HG02981 (cell line): ENCODE data around the gene CCND1.

ENCODE experiments used
- ATAC-seq: cut with Tn5 transposase; IDR thresholded peaks from one replicate; pipeline ENCODE4 v1.9.1; 2021; ENCODE audit warnings: mild to moderate bottlenecking, moderate library complexity; ENCODE audit not compliant: unreplicated experiment

CCND1 gene

DNA sequence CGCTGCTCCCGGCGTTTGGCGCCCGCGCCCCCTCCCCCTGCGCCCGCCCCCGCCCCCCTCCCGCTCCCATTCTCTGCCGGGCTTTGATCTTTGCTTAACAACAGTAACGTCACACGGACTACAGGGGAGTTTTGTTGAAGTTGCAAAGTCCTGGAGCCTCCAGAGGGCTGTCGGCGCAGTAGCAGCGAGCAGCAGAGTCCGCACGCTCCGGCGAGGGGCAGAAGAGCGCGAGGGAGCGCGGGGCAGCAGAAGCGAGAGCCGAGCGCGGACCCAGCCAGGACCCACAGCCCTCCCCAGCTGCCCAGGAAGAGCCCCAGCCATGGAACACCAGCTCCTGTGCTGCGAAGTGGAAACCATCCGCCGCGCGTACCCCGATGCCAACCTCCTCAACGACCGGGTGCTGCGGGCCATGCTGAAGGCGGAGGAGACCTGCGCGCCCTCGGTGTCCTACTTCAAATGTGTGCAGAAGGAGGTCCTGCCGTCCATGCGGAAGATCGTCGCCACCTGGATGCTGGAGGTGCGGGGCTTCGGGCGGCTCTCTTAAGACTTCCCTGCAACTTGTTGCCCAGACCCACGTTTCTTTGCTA, at the start of gene CCND1:
Gene CCND1 (plus strand): TSS at position 162 of the 587 bp plus-strand sequence. CDS start 158 bp downstream, at position 320.
- no peak for ATAC-seq

DNA sequence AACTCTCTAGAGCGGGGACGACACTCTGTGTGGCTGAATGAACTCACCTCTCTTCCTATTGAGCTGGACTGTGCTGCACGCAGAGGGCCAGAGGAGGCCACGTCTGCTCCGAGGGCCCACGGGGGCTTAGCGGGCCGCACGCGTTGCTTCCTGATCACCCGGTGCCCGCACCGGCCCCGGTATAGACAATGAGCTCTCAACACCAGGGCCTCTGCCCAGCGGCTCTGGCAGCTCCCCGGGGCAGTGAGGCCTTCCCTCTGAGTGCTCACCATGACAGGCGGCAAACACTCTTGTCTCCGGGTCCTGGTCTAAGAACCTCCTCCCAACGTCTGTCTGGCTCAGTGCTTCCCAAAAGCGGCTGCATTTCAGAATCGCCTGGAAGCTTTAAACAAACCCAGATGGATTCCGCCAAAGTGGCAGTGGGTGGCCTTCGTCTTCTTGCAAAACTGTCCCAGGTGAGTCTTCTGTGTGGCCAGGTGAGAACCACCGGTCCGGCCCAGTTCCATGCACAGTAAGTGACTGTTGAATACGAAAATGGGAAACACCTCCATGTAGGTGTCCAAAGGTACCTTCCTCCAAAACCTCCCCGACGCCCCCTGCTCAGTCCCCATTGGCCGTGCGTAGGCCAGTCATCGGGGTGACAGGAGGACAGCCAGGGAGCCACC, 47.8 kb upstream of the CCND1 start:
- no peak for ATAC-seq

DNA sequence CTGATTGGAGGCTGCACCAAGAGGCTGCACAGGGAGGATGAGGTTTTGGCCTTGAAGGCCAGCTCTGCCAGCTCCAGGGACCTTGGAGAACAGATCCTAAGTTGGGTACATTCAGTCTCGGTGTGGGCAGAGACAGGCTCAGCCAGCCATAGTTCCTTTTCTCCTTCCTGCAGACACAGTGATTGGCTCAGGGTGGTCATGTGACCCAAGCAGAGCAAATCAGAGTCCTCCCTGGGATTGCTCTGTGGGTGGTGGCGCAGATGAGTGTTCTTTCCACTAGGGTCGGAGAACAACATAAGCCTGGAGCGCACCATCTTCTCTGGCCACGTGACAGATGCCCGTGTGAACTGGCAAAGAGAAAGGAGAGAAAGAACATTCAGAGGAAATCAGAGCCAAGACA, 47.1 kb upstream of the CCND1 start:
- no peak for ATAC-seq

DNA sequence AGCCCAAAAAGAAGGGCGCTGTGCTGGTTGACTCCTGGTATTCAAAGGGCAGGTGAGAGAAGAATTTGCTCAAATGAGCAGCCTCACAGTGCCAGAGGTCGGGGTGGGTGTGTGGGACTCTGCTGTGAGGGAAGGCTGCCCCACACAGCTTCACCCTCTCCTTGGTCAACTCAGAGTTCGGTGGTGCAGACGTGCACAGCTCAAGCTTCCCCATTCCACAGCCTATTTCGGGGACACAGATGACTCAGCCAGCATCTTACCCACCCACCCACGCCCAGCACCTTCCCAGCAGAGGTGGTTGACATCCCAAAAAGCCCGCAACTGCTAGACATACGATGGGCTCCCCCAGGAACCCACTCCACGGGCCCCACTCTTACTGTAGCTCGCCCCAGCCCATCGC, 46.5 kb upstream of the CCND1 start:
- no peak for ATAC-seq

DNA sequence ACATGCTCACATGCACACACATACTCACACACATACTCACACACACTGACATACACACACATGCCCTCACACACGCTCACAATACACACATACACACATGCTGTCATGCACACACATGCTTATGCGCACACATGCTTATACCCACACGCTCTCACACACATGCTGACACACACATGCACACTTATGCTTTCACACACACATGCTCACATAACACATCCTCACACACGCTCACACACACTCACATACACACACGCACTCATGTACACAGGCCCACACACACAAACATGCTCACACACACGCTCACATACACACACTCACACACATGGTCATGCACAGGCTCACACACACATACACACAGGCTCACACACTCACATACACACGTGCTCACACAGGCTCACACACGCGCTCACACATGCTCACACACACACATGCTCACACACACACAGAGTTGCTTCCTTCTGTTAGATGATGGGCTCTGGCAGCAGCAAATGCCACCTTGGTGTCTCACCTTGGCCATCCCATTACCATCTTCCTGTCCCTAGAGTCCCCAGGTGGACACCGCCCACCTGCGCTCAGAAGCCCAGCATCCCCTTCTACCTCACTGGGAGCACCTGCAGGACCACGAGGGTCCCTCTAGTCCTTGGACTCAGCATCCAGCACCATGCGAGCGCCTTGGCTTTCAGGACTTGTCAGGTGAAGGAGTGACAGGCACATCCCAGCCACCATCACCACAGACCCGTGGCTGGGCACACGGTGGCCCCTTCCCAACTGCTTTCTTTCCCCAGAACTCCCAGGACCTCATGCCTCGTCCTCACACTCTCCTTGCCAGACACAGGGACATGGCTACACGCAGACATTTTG, 44.9 kb upstream of the CCND1 start:
- no peak for ATAC-seq

DNA sequence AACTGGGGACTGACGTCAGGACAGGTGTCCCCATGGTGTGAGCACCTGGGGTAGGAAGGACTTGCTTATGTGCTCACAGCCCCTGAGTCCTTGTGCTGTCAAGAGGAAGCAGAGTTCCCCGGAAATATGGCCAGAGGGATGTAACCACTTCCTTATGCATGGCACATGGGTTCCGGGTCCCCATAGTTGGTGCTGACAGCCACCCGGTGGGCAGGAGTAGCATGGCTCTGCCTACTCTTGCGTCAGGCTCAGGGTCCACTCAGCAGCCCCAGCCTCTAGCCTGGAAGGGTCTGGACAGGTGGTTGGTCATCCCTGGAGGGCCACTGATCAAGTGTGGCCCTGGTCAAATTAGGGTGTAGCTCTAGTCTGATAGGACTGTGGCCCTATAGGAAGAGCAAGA, 42.8 kb upstream of the CCND1 start:
- ATAC-seq: no peak

DNA sequence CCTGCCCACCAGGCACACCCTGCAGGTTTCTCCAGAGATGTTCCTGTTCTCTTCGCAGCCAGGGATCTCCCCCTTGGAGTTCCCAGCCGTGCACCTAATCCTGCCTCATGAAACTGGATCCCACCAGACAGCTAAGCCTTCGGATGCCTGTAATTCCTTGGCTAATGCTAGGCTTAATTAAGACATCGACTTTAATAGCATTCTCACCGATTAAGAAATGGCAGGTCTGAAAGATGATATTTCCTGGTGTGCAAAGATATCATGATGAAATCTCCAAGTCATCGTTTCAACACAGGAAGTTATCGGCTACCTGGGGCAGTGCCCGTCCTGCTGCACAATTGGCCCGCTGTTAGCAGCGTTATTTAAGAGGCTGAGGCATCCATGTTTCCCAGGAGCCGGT, 41.5 kb upstream of the CCND1 start:
- ATAC-seq: no peak

DNA sequence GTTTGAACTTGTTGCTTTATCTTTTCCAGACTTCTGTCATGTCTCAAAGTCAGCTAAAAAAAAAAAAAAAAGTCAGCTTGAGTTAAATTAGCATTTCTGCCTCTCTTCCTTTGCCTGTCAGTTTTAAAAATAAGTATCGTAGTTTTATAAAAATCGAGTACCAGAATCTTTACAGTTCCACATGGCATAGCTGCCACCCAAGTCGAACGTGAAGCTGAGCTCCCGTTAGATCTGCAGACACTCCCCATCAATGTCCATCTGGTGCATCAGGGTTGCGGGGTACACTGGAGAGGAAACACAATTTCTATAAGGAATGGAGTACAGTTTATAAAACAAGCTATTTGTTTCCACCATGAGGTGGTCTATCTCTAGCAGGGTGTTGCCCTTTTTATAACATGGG, 41.0 kb upstream of the CCND1 start:
- no peak for ATAC-seq

DNA sequence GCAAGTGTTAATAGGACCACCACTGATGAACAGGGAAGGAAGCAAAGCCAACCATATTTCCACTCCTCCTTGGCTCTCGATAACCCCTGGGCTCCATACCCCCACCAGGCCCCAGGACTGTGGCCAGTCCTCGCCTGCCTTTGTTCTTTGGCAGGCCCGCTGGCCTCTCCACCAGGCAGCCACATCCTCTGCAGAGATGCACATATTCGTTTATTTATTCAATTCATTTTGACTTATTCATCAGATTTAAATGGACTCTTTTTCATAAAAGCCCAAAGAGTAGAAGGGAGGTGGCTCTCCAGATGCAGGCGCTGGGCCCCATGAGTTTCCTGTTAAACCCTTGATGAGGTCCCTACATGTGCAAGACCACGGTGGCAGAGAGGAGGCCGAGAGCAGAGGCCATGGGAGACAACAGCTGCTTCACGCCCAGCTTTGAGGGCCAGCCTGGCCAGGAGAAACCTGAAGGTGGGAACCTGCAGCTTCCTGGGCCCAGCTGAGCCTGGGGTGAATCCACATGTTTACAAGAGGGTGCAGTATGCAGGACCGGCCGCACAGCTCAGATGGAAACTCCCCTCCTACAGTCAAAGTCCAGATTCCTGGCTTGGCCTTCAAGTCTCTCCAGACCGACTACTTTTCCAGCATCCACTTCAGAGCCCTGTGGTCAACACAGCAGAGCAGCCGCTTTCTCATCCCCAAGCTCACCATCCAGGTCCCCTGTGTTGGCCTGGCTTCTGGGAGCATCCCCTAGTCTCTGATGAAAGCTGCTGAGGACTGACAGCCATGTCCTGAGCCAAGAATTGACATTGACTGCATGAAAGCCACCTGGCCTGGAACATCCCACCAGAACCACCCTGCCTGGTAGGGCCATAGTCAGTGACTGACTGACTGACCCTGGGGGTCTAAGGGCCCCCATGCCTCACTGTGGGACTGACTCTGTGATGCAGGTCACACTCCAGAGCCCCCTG, 39.7 kb upstream of the CCND1 start:
- no peak for ATAC-seq

DNA sequence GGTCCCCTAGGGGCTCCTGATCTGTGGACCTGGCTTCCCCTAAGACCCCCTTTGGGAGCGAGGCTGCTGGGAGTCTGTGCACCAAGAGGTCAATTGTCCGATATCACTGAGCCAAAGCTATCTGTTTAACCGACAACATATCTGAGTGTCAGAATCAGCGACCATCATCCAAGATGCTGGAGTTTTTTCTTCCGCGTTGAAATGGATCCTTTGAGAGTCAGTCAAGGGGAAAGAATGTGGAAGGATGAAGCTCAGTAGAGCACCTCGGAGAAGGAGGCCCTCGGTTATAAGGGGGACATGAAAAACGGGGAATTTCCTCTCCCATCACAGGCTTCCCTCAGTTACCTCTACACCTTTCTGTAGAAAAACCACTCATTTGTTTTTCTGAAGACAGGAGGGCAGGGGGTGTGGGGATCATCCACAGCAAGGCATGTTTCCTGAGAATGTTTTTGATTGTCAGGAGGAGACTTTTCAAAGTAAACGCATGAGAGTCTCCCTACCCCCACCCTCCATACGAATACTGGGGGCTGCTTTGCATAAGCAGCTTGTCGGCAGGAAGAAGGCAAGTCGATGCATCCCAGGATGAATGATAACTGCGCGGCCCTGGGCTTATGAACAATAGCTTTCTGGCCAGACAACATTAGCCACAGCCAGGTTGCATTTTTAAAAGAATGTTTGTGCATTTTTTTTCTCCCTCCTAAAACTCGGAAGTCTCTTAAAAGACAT, 37.7 kb upstream of the CCND1 start:
- ATAC-seq: no peak

DNA sequence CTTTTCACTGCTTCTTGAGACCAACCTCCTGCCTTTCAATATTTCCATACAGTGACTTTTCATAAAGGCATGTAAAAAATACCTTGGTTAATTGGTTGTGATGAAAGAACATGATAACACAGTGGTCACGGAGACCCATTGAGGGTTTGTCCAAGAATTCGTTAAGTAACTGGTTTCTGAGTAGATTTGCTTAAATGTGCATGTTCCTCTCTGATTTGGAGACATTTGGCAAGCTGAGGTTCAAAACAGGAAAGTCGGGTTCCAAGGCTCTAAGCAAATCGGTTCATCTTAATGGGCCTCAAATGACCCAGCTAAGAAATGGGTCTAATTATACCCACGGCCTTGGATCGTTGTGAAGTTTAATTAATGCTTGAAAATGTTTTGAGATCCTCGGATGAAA, 36.9 kb upstream of the CCND1 start:
- ATAC-seq: no peak

DNA sequence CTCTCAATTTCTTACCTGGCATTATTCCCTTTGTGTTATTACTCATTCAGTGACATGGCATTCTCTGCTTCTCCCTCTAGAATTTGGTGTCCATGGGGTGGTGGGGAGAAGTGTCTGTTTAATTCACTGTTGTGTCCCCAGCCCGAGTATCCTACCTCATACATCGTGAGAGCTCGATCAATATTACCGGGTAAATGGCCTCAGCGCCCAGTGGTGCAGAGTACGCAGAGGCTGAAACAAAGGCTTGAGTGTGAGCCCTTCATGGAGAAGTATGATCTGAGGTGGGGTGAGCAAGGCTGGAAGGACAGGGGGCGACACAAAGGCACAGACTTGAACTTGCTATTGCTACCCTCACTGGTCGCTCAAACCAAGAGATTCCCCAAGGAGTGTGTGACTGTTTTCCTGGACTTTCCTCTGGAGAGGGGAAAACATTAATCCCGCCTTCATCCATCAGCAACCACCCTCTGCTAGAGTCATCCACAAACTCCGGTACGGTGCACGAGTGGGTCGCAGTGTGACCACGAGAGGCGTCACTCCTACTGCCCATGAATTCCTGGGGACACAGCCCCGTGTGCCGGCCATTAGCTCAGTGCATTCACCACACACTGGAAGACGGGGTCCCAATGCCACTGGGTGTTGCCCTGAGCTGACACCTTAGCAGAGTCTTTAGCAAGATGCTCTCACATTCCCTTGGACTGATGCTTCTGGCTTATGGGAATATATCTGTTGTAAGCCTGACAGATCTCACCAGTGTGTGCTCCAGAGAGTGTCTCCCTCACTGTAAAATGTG, 35.0 kb upstream of the CCND1 start:
- no peak for ATAC-seq

DNA sequence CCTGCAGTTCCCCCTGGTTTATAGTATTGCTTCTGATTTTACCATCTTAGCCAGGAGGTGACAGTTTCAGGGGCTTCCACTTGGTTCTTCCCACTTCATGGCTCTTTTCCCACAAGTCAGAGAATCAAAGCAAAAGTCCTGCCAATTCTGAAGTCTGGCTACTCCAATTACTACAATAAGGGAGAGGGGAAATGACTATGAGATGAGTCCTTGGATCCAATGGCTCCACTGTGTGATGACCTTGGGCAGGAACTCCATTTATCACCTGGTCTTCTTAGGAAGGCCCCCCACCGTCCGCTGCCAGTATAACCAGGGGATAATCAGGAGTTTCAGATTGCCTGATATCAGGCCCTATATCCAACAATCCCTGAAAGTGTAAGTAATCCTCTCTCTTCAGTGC, 31.6 kb upstream of the CCND1 start:
- ATAC-seq: no peak

DNA sequence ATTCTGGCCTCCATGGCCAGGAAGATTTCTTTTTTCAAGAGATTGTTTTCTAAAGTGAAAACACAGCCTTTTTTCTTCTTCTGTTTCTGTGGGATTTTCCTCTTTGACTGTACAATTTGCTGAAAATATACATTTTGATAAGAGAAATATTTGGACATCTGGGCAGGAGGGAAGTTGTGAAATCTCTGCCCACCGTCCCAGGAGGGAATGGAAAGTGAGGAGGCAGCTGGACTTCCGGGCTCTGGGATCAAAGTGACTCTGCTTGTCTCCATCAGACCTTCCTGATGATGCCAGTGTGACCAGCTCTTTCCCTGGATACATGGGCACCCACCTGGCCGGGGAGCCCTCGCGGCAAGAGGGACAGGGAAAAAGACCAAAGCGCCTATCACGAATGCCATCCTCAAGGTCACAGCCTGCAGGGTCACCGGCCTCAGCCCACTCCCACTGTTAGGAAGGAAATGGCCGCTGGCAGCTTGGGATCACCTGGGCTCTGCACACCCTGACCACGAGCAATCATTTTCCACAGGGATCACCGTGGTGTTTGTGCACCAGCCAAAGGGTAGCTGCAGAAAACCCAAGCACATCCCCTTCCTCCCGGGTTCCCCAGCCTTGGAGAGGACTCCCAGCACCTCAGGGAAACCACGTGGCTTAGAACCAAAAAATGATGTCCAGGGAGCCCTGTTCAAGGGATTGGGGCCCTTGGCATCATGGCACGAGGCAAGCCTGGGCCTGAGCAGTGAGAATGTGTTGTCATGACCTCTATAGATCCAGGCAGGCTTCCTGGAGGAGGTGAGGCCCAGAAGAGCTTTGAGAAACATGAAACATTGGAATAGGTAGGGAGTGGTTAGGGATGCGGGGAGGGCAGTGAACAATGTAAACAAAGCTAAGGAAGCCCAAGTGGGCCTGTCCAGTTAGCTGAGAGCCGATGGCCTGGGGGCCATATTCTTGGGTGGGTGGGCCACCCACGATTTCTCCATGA, 29.1 kb upstream of the CCND1 start:
- no peak for ATAC-seq

DNA sequence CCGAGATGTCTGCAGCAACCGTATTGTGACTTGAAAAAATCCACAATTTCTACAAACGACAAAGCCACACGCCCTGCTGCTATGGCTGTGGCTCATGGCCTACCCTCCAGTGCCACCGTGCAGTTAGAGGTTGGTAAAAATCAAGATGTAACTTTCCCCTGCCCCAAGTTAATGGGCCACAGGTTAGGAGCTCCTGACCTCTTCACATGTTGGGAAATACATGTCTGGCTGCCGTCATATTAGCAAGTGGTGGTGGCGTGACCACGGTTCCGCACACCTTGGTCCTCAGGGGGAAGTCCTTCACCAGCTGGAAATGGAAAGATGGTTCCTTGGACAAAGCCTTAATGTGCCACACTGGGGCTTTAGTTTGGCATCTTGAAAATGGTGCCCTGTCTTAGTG, 27.4 kb upstream of the CCND1 start:
- ATAC-seq: no peak

DNA sequence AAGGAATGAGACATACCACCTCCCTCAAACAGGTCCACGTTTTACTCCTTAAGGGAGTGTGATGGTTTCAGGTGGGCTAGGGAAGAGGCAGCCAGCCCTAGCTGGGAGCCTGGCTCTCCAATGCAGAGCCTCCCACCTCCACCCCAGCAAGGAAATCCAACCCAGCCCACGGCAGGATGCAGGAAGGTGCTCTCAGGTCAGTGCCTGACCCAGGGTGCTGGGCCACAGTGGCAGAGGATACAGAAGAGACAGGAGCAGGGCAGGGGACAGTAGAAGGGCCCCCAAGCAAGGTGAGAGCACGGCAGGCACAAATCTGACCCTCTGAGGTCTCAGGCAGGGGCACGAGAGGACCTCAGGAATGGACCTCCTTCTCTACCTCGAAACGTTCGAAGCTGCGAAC, 26.9 kb upstream of the CCND1 start:
- ATAC-seq: no peak

DNA sequence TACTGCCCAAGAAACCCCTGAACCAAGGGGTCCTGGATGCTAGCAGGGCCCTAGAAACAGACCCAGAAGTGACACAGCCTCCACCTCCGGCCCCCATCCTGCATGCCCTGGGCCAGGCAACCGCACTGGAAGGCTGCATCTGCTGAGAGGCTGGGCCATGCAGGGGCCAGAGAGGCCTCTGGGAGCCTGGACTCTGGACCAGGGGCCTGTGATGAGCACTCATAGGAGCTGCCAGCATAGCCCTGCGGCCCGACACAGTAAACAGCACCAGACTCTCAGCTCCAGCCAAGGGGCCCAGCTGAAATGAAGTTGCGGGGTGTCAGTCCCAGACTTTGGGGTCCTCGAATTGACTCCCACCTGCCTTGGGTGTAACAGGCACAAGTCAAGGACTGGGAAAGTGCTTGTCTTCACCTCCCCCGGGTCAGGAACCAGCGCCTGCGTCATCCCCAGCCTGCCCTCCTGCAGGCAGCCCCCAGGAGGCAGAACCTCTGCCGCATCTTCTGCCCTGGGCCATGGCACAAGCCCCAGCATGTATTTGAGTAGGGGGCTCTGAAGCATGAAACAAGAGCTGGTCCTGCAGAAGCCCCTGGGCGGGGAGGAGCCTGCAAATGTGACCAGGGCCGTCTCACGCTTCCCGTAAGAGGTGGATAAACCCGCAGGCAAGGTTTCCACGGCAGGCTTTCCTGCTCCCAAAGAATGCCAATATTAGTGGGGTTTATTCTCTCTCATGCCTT, 25.2 kb upstream of the CCND1 start:
- no peak for ATAC-seq

DNA sequence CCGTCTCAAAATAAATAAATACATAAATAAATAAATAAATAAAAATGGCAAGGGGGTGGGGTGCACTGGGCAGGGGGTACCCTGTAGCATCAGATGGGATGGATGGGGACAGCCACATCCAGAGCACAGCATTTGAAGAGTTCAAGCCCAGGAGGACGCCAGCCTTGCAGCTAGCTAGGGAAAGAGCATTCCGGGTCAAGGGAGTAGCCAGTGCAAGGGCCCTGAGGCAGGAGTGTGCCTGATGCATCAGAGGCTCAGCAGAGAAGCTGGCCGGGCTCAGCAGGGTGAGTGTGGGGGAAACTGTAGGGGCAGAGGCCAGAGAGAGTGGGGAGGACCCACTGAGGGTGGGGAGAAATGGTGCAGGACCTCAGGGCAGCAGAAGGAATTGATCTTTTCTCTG, 23.7 kb upstream of the CCND1 start:
- ATAC-seq: no peak
